Activated CD8-positive, alpha-beta memory T cell treated with anti-CD3 and anti-CD28 coated beads for 24 hours (primary cell): ENCODE measurements around the gene NCBP2.

ENCODE experiments used
- DNase-seq: peaks from one replicate; pipeline ENCODE4 v3.0.0-alpha.2; 2020

NCBP2 gene

DNA sequence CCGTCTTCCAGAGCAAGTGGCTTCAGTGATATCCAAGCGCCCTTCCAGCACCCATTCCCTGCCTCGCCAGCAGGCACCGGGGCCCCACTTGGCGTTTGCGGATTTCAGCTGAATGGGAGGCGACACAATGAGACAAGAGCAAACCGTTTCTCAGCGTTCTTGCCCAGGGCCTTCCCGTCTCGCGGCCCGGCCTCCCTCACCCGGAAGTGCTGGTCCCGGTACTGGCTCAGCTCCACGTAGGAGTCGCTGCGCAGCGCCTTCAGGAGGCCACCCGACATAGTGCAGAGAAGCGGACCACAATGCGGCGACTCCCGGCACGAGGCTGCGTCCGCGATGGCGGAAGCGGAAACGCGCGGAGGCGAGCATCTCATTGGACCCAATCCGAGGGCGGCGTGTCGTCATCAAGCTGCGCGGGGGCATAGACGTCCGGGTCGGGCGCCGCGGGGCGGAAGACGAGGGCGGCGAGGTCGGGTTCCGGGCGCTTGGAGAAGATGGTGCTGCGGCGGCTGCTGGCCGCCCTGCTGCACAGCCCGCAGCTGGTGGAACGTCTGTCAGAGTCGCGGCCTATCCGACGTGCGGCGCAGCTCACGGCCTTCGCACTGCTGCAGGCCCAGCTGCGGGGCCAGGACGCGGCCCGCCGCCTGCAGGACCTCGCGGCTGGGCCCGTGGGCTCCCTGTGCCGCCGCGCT is at the start of gene NCBP2:
Gene NCBP2 (minus strand): TSS at position 303 of the 689 bp plus-strand sequence. CDS start 25 bp downstream, at position 278.
- peak; percentile 100 for DNase-seq

DNA sequence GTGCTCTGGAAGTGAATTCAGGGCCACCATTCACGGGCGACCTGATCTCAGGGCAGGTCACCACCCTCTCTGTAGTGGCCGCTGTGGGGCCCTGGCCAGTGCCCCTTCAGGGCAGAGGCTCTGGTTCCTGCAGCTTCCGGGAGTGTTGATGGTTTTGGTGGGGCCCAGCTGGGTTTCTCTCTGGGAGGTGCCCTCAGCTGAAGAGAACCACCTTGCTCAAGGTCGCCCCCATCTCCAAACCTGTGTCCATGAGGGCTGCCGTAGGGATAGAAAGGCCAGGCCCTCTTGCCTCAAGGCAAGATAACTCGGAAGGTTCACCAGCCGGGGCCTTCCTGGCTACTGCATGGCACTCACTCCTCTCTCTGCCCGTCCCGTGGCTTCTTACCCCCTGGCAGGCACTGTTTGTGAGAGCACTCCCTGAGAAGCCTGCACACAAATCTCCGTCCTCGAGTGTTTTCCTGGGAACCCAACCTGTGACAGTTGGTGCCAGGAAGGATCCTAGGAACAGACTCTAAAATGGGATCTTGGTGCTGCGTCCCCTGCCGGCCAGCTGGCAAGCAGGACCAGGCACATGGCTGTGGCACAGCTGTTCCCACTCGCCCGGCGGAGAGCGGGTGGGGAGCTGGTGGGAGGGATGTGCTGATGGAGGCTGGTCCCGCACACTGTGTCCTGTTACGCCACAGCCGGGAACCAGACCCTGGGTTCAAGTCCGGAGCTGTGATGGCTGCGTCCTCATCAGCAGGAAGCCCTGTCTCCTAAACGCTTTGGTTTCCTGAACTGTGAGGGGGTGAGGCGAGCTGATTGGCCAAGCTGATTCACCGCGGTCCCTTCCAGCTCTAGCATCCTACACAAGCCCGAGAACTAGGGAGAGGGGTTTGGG is 49.5 kb upstream of the NCBP2 start:
- DNase-seq = no peak

DNA sequence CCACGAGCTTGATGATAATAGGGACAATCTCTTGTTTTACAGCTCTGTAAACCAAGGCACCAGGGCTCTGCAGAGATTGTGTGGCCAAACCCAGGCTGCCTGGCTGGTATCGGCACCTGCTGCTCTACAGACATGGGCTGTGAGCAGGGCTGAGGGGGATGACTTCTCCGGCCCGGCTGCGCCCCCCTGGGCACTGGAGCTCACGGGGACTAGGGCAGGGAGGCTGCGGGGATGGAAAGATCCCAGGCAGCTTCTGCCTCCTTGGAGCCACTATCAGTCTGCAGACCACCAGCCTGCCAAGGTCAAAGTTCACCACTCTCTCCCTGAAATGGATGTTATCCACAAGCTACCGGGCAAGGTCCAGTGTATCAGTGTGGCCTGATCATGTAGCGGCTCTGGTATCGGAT is 48.3 kb upstream of the NCBP2 start:
- DNase-seq = no peak

- DNase-seq = no peak
These were observed 47.5 kb upstream of the NCBP2 start for GRCh38 chr3:196989721-196990262.

- DNase-seq = no peak
These were observed 46.1 kb upstream of the NCBP2 start for GRCh38 chr3:196988241-196989029.

- no peak for DNase-seq
These were observed 44.7 kb upstream of the NCBP2 start for GRCh38 chr3:196987022-196987421.

GRCh38 chr3:196985954-196986885 is 43.9 kb upstream of the NCBP2 start:
- DNase-seq = no peak

DNA sequence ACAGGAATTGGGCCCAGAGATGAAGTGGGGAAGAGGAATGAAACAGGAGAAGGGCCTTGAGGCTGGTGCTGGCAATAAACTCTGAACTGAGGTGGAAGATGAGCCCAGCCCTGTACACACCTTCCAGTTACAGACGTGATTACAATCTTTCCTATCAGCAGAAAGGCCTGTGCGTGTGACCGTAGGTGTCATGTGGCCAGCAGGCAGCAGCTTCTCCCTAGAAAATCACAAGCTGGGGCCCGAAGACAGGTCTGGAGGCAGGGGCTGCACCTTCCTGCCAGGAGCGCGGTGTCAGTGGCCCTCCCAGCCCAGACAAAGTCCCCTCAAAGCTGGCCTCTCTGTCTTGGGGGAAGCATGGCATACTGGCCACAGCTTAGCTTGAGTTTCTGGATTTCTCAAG is 43.0 kb upstream of the NCBP2 start:
- DNase-seq = no peak

GRCh38 chr3:196983186-196983585 is 40.9 kb upstream of the NCBP2 start:
- no peak for DNase-seq

DNA sequence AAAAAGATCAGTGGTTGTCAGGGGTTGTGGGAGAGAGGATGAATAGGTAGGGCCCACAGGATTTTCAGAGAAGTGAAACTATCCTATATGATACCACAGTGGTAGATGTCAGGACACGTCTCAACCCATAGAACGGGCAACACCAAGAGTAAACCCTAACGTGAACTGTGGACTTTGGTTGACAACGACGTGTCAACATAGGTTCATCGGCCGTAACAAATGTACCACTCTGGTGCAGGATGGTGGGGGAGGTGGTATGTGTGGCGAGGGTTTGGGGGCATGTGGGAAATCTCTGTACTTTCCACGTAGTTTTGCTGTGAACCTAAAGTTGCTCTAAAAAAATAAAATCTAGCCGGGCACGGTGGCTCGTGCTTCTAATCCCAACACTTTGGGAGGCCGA is 39.3 kb upstream of the NCBP2 start:
- no peak for DNase-seq

DNA sequence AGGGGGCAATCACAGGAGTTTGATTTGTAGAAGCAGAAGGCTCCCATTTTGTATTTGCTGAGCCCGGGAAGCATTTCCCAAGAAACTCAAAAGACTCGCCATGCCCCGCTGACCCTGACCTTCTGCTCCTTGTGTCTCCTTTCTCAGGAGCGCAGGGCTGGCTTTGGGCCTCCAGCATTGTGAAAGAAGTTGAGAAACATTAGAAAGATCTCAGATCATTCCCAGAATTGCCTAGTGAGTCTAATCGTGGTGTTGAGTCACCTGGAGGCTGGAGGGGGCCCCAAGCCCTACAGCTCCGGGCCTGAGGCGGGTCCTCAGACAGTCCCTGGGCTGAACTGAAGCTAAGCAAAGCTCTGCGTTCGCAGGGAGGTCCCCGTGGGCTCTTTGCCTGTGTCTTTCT is 37.2 kb upstream of the NCBP2 start:
- no peak for DNase-seq

- DNase-seq = peak; percentile 45
These were observed 34.6 kb upstream of the NCBP2 start for GRCh38 chr3:196976941-196977340.

GRCh38 chr3:196975349-196975748 is 33.0 kb upstream of the NCBP2 start:
- peak; percentile 47 for DNase-seq

- no peak for DNase-seq
These were observed 32.3 kb upstream of the NCBP2 start for GRCh38 chr3:196974661-196975060.

- no peak for DNase-seq
These were observed 28.9 kb upstream of the NCBP2 start for GRCh38 chr3:196971094-196971698.

DNA sequence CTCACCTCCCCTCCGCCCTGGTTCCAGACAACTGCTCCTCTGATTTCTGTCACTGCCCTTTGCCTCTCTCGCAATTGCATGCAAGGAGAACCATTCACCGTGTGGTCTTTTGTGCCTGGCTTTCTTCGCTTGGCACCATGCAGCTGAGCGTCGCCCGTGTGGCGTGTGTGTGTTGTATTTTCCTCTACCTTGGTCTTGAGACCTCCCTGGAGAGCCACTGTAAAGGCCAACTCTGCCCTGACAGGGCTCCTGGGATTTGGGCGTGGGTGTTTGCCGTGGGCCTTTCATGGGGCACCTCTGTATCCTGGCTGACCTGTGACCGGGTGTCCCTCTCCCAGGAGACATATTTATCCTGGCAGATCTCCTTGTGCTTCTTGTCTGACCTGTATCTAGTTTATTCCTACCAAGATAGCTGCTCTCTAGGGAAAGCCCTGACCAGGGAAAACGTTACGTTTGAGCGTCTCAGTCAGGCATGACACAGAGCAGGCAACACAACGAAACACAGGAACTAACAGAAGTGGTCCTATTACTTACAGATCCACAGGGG is 28.3 kb upstream of the NCBP2 start:
- DNase-seq = no peak

GRCh38 chr3:196969660-196970546 is 27.6 kb upstream of the NCBP2 start:
- DNase-seq = peak; percentile 88

DNA sequence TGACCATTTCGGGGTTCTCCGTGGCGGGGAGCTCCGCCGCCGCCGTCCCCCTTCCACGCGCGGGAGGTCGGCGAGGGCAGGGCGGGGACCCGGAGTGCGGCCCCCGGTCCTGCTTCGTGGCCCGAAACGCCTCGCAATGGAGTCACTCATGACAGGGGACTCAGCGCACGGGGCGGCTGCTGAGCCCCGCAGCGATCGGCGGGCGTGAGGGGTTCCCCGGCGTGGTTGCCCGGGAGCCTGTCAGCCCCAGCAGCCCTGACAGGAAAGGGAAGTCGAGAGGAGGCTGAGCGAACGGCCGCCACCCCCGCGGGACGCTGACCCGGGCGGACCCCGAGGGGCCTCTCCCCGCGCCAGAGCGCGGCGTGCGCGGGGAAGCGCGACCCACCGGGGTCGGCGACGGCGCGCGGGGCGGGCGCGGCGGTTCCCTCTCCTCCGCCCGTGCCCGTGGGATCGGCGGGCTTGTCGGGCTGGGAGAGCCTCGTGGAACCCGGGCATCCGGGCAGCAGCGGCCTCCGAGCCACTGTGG is 26.9 kb upstream of the NCBP2 start:
- DNase-seq = peak; percentile 84

GRCh38 chr3:196968233-196969133 is 26.2 kb upstream of the NCBP2 start, which contains the start of gene PIGZ:
Gene PIGZ (minus strand): TSS chr3:196968833. CDS start chr3:196952031, 16,802 bp downstream.
- DNase-seq = peak; percentile 79
